Mucosa of descending colon (tissue), 3 donors: ENCODE data around the gene DENND4A. TPM values are rescaled to one million over a fixed set of nuclear protein-coding genes. Genes with fewer than 3 reads are reported as not detected.
"Not testable (repeated sequence)": the region's sequence is repeated elsewhere in the genome, so short reads cannot be mapped to it uniquely, and the experiment has no call there.

Experiments used
- ATAC-seq: fragments of 200-7000 bp; cut with Tn5 transposase; one replicate; pipeline ENCODE4 v1.9.1; 2020; ENCODE audit warnings: mild to moderate bottlenecking, moderate library complexity
- DNase-seq, 3 donors: peaks; one replicate each; pipeline ENCODE4 v3.0.0-alpha.2; 2020
- H3K36me3 ChIP-seq: fragments of 200-600 bp; one replicate; pipeline ENCODE4 v1.8.0; 2021; ENCODE audit warnings: low read depth, mild to moderate bottlenecking
- H3K4me1 ChIP-seq: fragments of 200-600 bp; one replicate; pipeline ENCODE4 v1.8.0; 2021; ENCODE audit warnings: low read depth, mild to moderate bottlenecking
- H3K4me3 ChIP-seq: fragments of 200-600 bp; one replicate; pipeline ENCODE4 v1.8.0; 2021; ENCODE audit warnings: mild to moderate bottlenecking
- H3K9me3 ChIP-seq: fragments of 200-600 bp; one replicate; pipeline ENCODE4 v1.8.0; 2021; ENCODE audit warnings: mild to moderate bottlenecking
- CTCF ChIP-seq: fragments of 200-600 bp; IDR thresholded peaks from one replicate; pipeline ENCODE4 v1.8.0; 2022; ENCODE audit warnings: antibody characterized with exemption, mild to moderate bottlenecking
- intact Hi-C, 2 donors: fragments of 100-400 bp; cut with DNase I in 1 of 2; cut with micrococcal nuclease in 1 of 2; formaldehyde crosslinking; loops; one replicate each; pipeline versions ENCODE4 v1.11.0 to v1.11.1; 2022; cut with DNase I, micrococcal nuclease
- total RNA-seq, 3 donors: library from RNA; stranded (reverse); fragmentation: NEBNext Ultra II Directional in 2 of 3; extraction: Animal tissue kit (Norgen Biotek cat#: 25700) in 2 of 3; gene quantifications; one replicate each; pipeline versions ENCODE4 v1.2.1 to v1.2.4, GENCODE V29; 2021 to 2023
- donor health status: DM: no; HTN: no; CAD: no; lungs with moderate emphysema.
- donor health status: DM: no; HTN: no; CAD: no.
- donor health status: DM: no; HTN: yes; CAD: no.

Gene DENND4A
- total RNA-seq, 3 donors from 2014 or later: 20.3 to 34.7 (median 20.7) TPM

- intact Hi-C loops: no loop called here
- Histone ChIP-seq H3K4me1 (no peaks in the 10 kb centered on the region), H3K36me3 (no peaks in the 10 kb centered on the region), H3K9me3 (no peaks in the 10 kb centered on the region), H3K4me3 (no peak overlapping the region)
- DNase-seq (no peak), ATAC-seq (no peak)
- no peak for TF ChIP-seq CTCF
Measured at GRCh38 chr15:65623103-65623502, 169.0 kb downstream of the DENND4A start.

- Histone ChIP-seq H3K4me3 (no peak within 1 kb of the TSS), H3K36me3 (no peaks in the 10 kb centered on the region), H3K9me3 (no peaks in the 10 kb centered on the region), H3K4me1 (no peaks in the 10 kb centered on the region)
- no peak for TF ChIP-seq CTCF
- intact Hi-C loops: no loop called here
- ATAC-seq (no peak), DNase-seq (no peak)
Measured at GRCh38 chr15:65621638-65622037, 170.5 kb downstream of the DENND4A start, which contains the start of gene SLC24A1. TSS of gene SLC24A1 (plus strand) at chr15:65621938. CDS start at chr15:65624081, 2,143 bp downstream.

- H3K36me3 ChIP-seq: no peaks in the 10 kb centered on the region
- no peaks in the 10 kb centered on the region for H3K9me3 ChIP-seq
- H3K4me1 ChIP-seq: no peaks in the 10 kb centered on the region
- DNase-seq: no peak
- intact Hi-C loops: no loop called here
- no peak for TF ChIP-seq CTCF
- no peak overlapping the region for H3K4me3 ChIP-seq
- no peak for ATAC-seq
Measured at GRCh38 chr15:65620833-65621232, 171.3 kb downstream of the DENND4A start.

GRCh38 chr15:65619626-65620290, 172.3 kb downstream of the DENND4A start:
- no peak for DNase-seq
- Histone ChIP-seq H3K4me1 (no peaks in the 10 kb centered on the region), H3K4me3 (no peak overlapping the region), H3K9me3 (no peaks in the 10 kb centered on the region), H3K36me3 (no peaks in the 10 kb centered on the region)
- no peak for TF ChIP-seq CTCF
- no peak for ATAC-seq
- intact Hi-C loops: no loop called here

- no peaks in the 10 kb centered on the region for H3K9me3 ChIP-seq
- H3K4me3 ChIP-seq: no peak overlapping the region
- no peak for TF ChIP-seq CTCF
- intact Hi-C loops: no loop called here
- no peaks in the 10 kb centered on the region for H3K36me3 ChIP-seq
- no peak for ATAC-seq
- no peaks in the 10 kb centered on the region for H3K4me1 ChIP-seq
- no peak for DNase-seq
Measured at GRCh38 chr15:65618560-65619109, 173.5 kb downstream of the DENND4A start.

- ATAC-seq, H3K4me3 ChIP-seq, H3K4me1 ChIP-seq, intact Hi-C loops, DNase-seq, H3K9me3 ChIP-seq, H3K36me3 ChIP-seq: not testable (repeated sequence)
Measured at GRCh38 chr15:65615887-65616286, 176.2 kb downstream of the DENND4A start.
